Effector CD8-positive, alpha-beta T cell (primary cell): ENCODE results near the gene LETM1.

Experiments used
- DNase-seq: peaks from one replicate; lab custom pipeline; 2025; lab: John Stamatoyannopoulos, UW

LETM1 gene

GRCh38 chr4:1763070-1763549 is 92.8 kb downstream of the LETM1 start:
- no peak for DNase-seq

- no peak for DNase-seq
These were observed 93.5 kb downstream of the LETM1 start for GRCh38 chr4:1762264-1763010.
